WTC11 (cell line): ENCODE measurements around the gene GASK1A. TPM values are rescaled to one million over a fixed set of nuclear protein-coding genes. Genes with fewer than 3 reads are reported as not detected.

Experiments used
- ATAC-seq: fragments of 200-7000 bp; cut with Tn5 transposase; 2 replicates; pipeline ENCODE4 v1.10.0; 2021; ENCODE audit warnings: mild to moderate bottlenecking, moderate library complexity
- CTCF ChIA-PET: fragments of 300-600 bp; sonication (Branson Sonifier 250); formaldehyde crosslinking; loops from one replicate; lab custom pipeline; 2021; ENCODE audit warnings: antibody characterized with exemption; lab: Charles Lee
- POLR2A ChIA-PET: fragments of 350-600 bp; sonication (Branson Sonifier 250); formaldehyde crosslinking; loops from one replicate; lab custom pipeline; 2021; ENCODE audit warnings: antibody characterized with exemption; lab: Charles Lee
- DNase-seq: peaks from one replicate; pipeline ENCODE4 v3.0.0; 2021; ENCODE audit warnings: low spot score
- H3K27ac Mint-ChIP-seq: 2 replicates; pipeline ENCODE4 v1.8.0; 2021; ENCODE audit warnings: mixed read lengths
- H3K27me3 Mint-ChIP-seq: 2 replicates; pipeline ENCODE4 v1.8.0; 2021; ENCODE audit warnings: low read depth, mild to moderate bottlenecking, moderate library complexity, mixed read lengths
- H3K36me3 Mint-ChIP-seq: 2 replicates; pipeline ENCODE4 v1.8.0; 2021; ENCODE audit warnings: mixed read lengths
- H3K4me1 Mint-ChIP-seq: 2 replicates; pipeline ENCODE4 v1.8.0; 2022; ENCODE audit warnings: mixed read lengths
- H3K4me3 Mint-ChIP-seq: 2 replicates; pipeline ENCODE4 v1.8.0; 2021; ENCODE audit warnings: mild to moderate bottlenecking, moderate library complexity, mixed read lengths
- H3K9me3 Mint-ChIP-seq: 2 replicates; pipeline ENCODE4 v1.8.0; 2021; ENCODE audit warnings: mixed read lengths
- CBFB ChIP-seq: sonication (generic); formaldehyde crosslinking; IDR thresholded peaks from 2 replicates; pipeline ENCODE4 v1.8.1; 2022; ENCODE audit warnings: mild to moderate bottlenecking, low read depth, missing genetic modification reagents
- EMX1 ChIP-seq: fragments of 250-450 bp; sonication (Bioruptor Pico); IDR thresholded peaks from 2 replicates; pipeline ENCODE4 v1.8.0; 2021; ENCODE audit warnings: mild to moderate bottlenecking
- FOXJ3 ChIP-seq: sonication (generic); formaldehyde crosslinking; IDR thresholded peaks from 2 replicates; pipeline ENCODE4 v1.9.0; 2021; ENCODE audit warnings: missing genetic modification reagents, mild to moderate bottlenecking, borderline replicate concordance
- FOXK1 ChIP-seq: sonication (generic); formaldehyde crosslinking; IDR thresholded peaks from 2 replicates; pipeline ENCODE4 v1.8.0; 2022; ENCODE audit warnings: mild to moderate bottlenecking, moderate library complexity, missing genetic modification reagents
- FOXP1 ChIP-seq: sonication (generic); formaldehyde crosslinking; IDR thresholded peaks from 2 replicates; pipeline ENCODE4 v1.8.0; 2022; ENCODE audit warnings: missing genetic modification reagents, mild to moderate bottlenecking, moderate library complexity, borderline replicate concordance
- GTF2I ChIP-seq: fragments of 250-450 bp; sonication (Bioruptor Pico); conservative IDR thresholded peaks from 2 replicates; pipeline ENCODE4 v1.4.0; 2021; ENCODE audit warnings: mild to moderate bottlenecking
- HMGA2 ChIP-seq: fragments of 250-450 bp; sonication (Bioruptor Pico); IDR thresholded peaks from 2 replicates; pipeline ENCODE4 v1.4.0; 2021; ENCODE audit warnings: mild to moderate bottlenecking, moderate library complexity
- JAZF1 ChIP-seq: fragments of 250-450 bp; sonication (Bioruptor Pico); IDR thresholded peaks from 2 replicates; pipeline ENCODE4 v1.9.0; 2021; ENCODE audit warnings: moderate library complexity, mild to moderate bottlenecking, inconsistent platforms
- MYBL2 ChIP-seq: sonication (generic); formaldehyde crosslinking; IDR thresholded peaks from 2 replicates; pipeline ENCODE4 v1.8.1; 2023; ENCODE audit warnings: mild to moderate bottlenecking, moderate library complexity, missing genetic modification reagents
- RORB ChIP-seq: fragments of 250-450 bp; sonication (Bioruptor Pico); IDR thresholded peaks from 2 replicates; pipeline ENCODE4 v1.9.0; 2021; ENCODE audit warnings: mild to moderate bottlenecking
- SMAD3 ChIP-seq: sonication (generic); formaldehyde crosslinking; IDR thresholded peaks from 2 replicates; pipeline ENCODE4 v1.8.0; 2022; ENCODE audit warnings: missing genetic modification reagents, mild to moderate bottlenecking, borderline replicate concordance
- SOX15 ChIP-seq: fragments of 250-450 bp; sonication (Bioruptor Pico); IDR thresholded peaks from 2 replicates; pipeline ENCODE4 v1.9.0; 2021; ENCODE audit warnings: mild to moderate bottlenecking
- SP1 ChIP-seq: sonication (generic); formaldehyde crosslinking; conservative IDR thresholded peaks from 2 replicates; pipeline ENCODE4 v1.8.1; 2022; ENCODE audit warnings: missing genetic modification reagents
- TCF7 ChIP-seq: sonication (generic); formaldehyde crosslinking; IDR thresholded peaks from 2 replicates; pipeline ENCODE4 v1.8.0; 2022; ENCODE audit warnings: mild to moderate bottlenecking, low read depth, missing genetic modification reagents, moderate library complexity
- TP53 ChIP-seq: sonication (generic); formaldehyde crosslinking; IDR thresholded peaks from 2 replicates; pipeline ENCODE4 v1.8.1; 2023; ENCODE audit warnings: mild to moderate bottlenecking, missing genetic modification reagents
- ZBTB21 ChIP-seq: sonication (generic); formaldehyde crosslinking; IDR thresholded peaks from 2 replicates; pipeline ENCODE4 v1.8.1; 2023; ENCODE audit warnings: mild to moderate bottlenecking, missing genetic modification reagents, borderline replicate concordance
- ZNF232 ChIP-seq: sonication (generic); formaldehyde crosslinking; IDR thresholded peaks from 2 replicates; pipeline ENCODE4 v1.8.0; 2022; ENCODE audit warnings: mild to moderate bottlenecking, missing genetic modification reagents
- ZNF317 ChIP-seq: sonication (generic); formaldehyde crosslinking; IDR thresholded peaks from 2 replicates; pipeline ENCODE4 v1.8.1; 2023; ENCODE audit warnings: low read depth, mild to moderate bottlenecking, moderate library complexity, missing genetic modification reagents, borderline replicate concordance
- ZNF396 ChIP-seq: fragments of 250-450 bp; sonication (Bioruptor Pico); IDR thresholded peaks from 2 replicates; pipeline ENCODE4 v1.8.0; 2021; ENCODE audit warnings: mild to moderate bottlenecking, moderate library complexity, borderline replicate concordance
- ZNF416 ChIP-seq: fragments of 250-450 bp; sonication (Bioruptor Pico); IDR thresholded peaks from 2 replicates; pipeline ENCODE4 v1.9.0; 2021; ENCODE audit warnings: mild to moderate bottlenecking, inconsistent platforms
- ZNF423 ChIP-seq: fragments of 250-450 bp; sonication (Bioruptor Pico); IDR thresholded peaks from 2 replicates; pipeline ENCODE4 v2.1.2; 2022; ENCODE audit warnings: mild to moderate bottlenecking, moderate library complexity
- total RNA-seq: library from RNA; stranded (reverse); gene quantifications from 3 replicates; pipeline ENCODE4 v1.2.3, GENCODE V29; 2021
- TF ChIP-seq, protein P1 (sequence below): sonication (generic); formaldehyde crosslinking; IDR thresholded peaks from 2 replicates; pipeline ENCODE4 v1.8.1; 2022; ENCODE audit warnings: low read depth, mild to moderate bottlenecking, moderate library complexity, missing genetic modification reagents, borderline replicate concordance
- TF ChIP-seq, protein P2 (sequence below): fragments of 250-450 bp; sonication (Bioruptor Pico); IDR thresholded peaks from 2 replicates; pipeline ENCODE4 v1.9.0; 2021; ENCODE audit warnings: mild to moderate bottlenecking
- TF ChIP-seq, protein P3 (sequence below): sonication (generic); formaldehyde crosslinking; IDR thresholded peaks from 2 replicates; pipeline ENCODE4 v1.8.1; 2022; ENCODE audit warnings: mild to moderate bottlenecking, moderate library complexity, missing genetic modification reagents
- TF ChIP-seq, protein P4 (sequence below): sonication (generic); formaldehyde crosslinking; conservative IDR thresholded peaks from 2 replicates; pipeline ENCODE4 v1.8.1; 2022; ENCODE audit warnings: mild to moderate bottlenecking, missing genetic modification reagents
- TF ChIP-seq, protein P5 (sequence below): fragments of 250-450 bp; sonication (Bioruptor Pico); IDR thresholded peaks from 2 replicates; pipeline ENCODE4 v2.1.2; 2022; ENCODE audit warnings: mild to moderate bottlenecking, moderate library complexity
- TF ChIP-seq, protein P6 (sequence below): sonication (generic); formaldehyde crosslinking; IDR thresholded peaks from 2 replicates; pipeline ENCODE4 v1.8.1; 2023; ENCODE audit warnings: mild to moderate bottlenecking, missing genetic modification reagents, moderate library complexity

The GASK1A gene
- total RNA-seq, 1 experiment from 2014 or later = 9.6 TPM

DNA sequence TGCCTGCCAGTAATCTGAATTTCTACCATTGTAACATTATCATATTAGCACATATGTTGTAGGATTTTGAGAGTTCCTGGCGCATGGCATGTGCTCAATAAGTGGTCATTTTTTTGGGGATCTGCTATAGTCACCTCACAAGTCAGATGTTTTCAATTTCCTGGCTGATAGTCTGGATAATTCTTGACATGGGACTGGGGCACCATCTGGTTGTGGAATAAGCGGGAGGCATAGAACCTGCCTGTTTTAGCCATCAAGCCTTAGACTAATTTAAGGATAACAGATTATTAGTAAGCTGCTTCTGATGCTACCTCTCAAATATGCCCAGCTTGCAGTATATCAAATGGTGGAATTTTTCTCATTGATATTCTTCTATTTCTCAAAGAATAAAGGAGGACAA lies 39.1 kb downstream of the GASK1A start:
- POLR2A ChIA-PET = no interaction called here
- DNase-seq (no peak), ATAC-seq (no peak)
- peaks cover 4% of the 10 kb centered on the region for H3K4me1 Mint-ChIP-seq
- no peaks in the 10 kb centered on the region for H3K27me3 Mint-ChIP-seq
- CTCF ChIA-PET = no interaction called here
- H3K36me3 Mint-ChIP-seq = peaks cover 4% of the 10 kb centered on the region; the same call in 1 of the 2 replicates
- no peak for TF ChIP-seq FOXK1 (CRISPR knock-in tag)
- no peak for TF ChIP-seq FOXJ3
- TF ChIP-seq SOX15 (CRISPR knock-in tag) = no peak
- TF ChIP-seq, protein P1, sequence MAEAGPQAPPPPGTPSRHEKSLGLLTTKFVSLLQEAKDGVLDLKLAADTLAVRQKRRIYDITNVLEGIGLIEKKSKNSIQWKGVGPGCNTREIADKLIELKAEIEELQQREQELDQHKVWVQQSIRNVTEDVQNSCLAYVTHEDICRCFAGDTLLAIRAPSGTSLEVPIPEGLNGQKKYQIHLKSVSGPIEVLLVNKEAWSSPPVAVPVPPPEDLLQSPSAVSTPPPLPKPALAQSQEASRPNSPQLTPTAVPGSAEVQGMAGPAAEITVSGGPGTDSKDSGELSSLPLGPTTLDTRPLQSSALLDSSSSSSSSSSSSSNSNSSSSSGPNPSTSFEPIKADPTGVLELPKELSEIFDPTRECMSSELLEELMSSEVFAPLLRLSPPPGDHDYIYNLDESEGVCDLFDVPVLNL (CRISPR knock-in tag) = no peak
- no peak for TF ChIP-seq SMAD3 (CRISPR knock-in tag)
- no peak for TF ChIP-seq GTF2I
- no peak for TF ChIP-seq TP53 (CRISPR knock-in tag)
- TF ChIP-seq HMGA2 (CRISPR knock-in tag) = no peak
- TF ChIP-seq CBFB (CRISPR knock-in tag) = no peak
- no peak for TF ChIP-seq ZNF232 (CRISPR knock-in tag)
- TF ChIP-seq SP1 (CRISPR knock-in tag) = no peak
- TF ChIP-seq, protein P2, sequence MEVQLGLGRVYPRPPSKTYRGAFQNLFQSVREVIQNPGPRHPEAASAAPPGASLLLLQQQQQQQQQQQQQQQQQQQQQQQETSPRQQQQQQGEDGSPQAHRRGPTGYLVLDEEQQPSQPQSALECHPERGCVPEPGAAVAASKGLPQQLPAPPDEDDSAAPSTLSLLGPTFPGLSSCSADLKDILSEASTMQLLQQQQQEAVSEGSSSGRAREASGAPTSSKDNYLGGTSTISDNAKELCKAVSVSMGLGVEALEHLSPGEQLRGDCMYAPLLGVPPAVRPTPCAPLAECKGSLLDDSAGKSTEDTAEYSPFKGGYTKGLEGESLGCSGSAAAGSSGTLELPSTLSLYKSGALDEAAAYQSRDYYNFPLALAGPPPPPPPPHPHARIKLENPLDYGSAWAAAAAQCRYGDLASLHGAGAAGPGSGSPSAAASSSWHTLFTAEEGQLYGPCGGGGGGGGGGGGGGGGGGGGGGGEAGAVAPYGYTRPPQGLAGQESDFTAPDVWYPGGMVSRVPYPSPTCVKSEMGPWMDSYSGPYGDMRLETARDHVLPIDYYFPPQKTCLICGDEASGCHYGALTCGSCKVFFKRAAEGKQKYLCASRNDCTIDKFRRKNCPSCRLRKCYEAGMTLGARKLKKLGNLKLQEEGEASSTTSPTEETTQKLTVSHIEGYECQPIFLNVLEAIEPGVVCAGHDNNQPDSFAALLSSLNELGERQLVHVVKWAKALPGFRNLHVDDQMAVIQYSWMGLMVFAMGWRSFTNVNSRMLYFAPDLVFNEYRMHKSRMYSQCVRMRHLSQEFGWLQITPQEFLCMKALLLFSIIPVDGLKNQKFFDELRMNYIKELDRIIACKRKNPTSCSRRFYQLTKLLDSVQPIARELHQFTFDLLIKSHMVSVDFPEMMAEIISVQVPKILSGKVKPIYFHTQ (CRISPR knock-in tag) = no peak
- no peak for TF ChIP-seq ZNF396 (CRISPR knock-in tag)
- no peak for TF ChIP-seq EMX1
- TF ChIP-seq ZNF416 (CRISPR knock-in tag) = no peak
- TF ChIP-seq, protein P3, sequence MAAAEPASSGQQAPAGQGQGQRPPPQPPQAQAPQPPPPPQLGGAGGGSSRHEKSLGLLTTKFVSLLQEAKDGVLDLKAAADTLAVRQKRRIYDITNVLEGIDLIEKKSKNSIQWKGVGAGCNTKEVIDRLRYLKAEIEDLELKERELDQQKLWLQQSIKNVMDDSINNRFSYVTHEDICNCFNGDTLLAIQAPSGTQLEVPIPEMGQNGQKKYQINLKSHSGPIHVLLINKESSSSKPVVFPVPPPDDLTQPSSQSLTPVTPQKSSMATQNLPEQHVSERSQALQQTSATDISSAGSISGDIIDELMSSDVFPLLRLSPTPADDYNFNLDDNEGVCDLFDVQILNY (CRISPR knock-in tag) = no peak
- TF ChIP-seq, protein P4, sequence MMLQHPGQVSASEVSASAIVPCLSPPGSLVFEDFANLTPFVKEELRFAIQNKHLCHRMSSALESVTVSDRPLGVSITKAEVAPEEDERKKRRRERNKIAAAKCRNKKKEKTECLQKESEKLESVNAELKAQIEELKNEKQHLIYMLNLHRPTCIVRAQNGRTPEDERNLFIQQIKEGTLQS = no peak
- no peak for TF ChIP-seq FOXP1 (CRISPR knock-in tag)
- H3K4me3 Mint-ChIP-seq = no peak overlapping the region
- peaks cover 16% of the 10 kb centered on the region for H3K9me3 Mint-ChIP-seq
- H3K27ac Mint-ChIP-seq = no peak overlapping the region

DNA sequence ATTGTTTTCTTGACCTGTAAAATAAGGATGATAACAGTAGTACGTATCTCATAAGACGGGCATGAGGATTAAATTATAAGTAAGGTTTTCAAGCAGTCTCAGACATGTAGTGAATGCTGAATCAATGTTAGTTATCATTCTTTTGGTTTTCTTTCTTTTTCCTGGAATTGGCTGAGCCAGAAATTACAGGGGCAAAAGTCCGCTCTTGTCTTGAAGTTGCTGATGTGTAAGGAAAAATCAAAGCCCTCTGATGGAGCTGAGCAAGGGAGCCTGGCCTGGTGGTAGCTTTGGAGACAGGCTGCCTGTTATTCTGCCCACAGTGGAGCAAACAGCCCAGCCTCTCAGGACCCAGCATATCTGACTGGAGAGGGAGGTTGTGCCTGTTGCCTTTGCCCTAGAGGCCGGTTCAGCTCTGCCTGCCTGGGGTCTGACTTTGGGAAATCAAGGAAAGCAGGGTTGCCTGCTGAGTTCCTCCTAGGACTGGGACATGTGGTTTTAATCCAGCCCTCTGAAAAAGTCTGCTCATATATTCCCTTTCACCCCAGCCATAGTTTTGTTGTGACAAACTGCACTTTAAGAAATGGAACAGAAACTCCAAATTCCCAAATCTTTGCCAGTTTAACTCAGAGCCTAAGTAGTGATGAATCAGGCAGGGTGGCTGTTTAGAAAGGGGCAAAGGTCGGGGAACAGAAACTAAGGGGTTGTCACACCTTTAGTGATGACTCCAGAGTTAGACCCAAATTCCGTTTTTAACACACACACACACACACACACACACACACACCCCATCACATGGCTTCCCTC lies 40.1 kb downstream of the GASK1A start:
- H3K36me3 Mint-ChIP-seq = peaks cover 4% of the 10 kb centered on the region; the same call in 1 of the 2 replicates
- ATAC-seq (no peak), DNase-seq (no peak)
- H3K9me3 Mint-ChIP-seq = peaks cover 16% of the 10 kb centered on the region
- no peak overlapping the region for H3K27ac Mint-ChIP-seq
- ChIA-PET POLR2A (no interaction called here), CTCF (no interaction called here)
- peaks cover 14% of the 10 kb centered on the region for H3K4me1 Mint-ChIP-seq
- no peak overlapping the region for H3K4me3 Mint-ChIP-seq
- no peaks in the 10 kb centered on the region for H3K27me3 Mint-ChIP-seq
- TF ChIP-seq JAZF1 (CRISPR knock-in tag) = no peak
- TF ChIP-seq, protein P5, sequence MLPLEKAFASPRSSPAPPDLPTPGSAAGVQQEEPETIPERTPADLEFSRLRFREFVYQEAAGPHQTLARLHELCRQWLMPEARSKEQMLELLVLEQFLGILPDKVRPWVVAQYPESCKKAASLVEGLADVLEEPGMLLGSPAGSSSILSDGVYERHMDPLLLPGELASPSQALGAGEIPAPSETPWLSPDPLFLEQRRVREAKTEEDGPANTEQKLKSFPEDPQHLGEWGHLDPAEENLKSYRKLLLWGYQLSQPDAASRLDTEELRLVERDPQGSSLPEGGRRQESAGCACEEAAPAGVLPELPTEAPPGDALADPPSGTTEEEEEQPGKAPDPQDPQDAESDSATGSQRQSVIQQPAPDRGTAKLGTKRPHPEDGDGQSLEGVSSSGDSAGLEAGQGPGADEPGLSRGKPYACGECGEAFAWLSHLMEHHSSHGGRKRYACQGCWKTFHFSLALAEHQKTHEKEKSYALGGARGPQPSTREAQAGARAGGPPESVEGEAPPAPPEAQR (CRISPR knock-in tag) = no peak
- no peak for TF ChIP-seq ZNF423 (CRISPR knock-in tag)
- TF ChIP-seq RORB (CRISPR knock-in tag) = no peak
- TF ChIP-seq, protein P6, sequence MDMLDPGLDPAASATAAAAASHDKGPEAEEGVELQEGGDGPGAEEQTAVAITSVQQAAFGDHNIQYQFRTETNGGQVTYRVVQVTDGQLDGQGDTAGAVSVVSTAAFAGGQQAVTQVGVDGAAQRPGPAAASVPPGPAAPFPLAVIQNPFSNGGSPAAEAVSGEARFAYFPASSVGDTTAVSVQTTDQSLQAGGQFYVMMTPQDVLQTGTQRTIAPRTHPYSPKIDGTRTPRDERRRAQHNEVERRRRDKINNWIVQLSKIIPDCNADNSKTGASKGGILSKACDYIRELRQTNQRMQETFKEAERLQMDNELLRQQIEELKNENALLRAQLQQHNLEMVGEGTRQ (CRISPR knock-in tag) = no peak
- no peak for TF ChIP-seq MYBL2 (CRISPR knock-in tag)
- TF ChIP-seq ZNF317 = no peak
- no peak for TF ChIP-seq TCF7
- TF ChIP-seq ZBTB21 (CRISPR knock-in tag) = no peak
